ENCODE results near the gene WNT11.

The WNT11 gene

GRCh38 chr11:76173663-76174062 lies 32.6 kb downstream of the WNT11 start:
- DNase-seq, result no peak

- DNase-seq, result no peak
Observed at GRCh38 chr11:76172583-76172982, 33.7 kb downstream of the WNT11 start.

GRCh38 chr11:76170468-76170867 lies 35.8 kb downstream of the WNT11 start:
- no peak for DNase-seq

GRCh38 chr11:76169473-76169896 lies 36.8 kb downstream of the WNT11 start:
- DNase-seq, result no peak

GRCh38 chr11:76167590-76167989 lies 38.7 kb downstream of the WNT11 start:
- DNase-seq, result no peak

DNA sequence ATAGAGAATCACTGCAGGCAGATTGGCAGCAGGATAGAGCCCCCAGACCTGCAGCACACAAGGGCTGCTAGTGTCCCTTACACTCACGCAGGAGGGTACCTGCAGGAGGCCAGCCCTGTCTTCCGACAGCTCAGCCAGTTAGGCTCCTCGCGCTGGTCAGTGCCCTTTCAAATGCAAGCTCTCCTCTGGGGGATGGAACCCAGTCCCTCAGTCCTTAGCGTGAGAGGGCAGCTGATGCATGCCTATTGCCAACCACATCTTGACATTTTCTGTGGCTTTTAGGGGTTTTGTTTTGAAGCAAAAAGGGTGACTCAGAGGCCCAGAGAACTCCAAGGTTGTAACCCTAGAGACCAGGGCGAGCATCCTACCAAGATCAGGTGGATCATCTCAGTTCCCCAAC lies 40.0 kb downstream of the WNT11 start:
- no peak for DNase-seq

GRCh38 chr11:76164861-76165751 lies 41.2 kb downstream of the WNT11 start:
- no peak for DNase-seq

GRCh38 chr11:76164081-76164480 lies 42.2 kb downstream of the WNT11 start:
- DNase-seq, result no peak

DNA sequence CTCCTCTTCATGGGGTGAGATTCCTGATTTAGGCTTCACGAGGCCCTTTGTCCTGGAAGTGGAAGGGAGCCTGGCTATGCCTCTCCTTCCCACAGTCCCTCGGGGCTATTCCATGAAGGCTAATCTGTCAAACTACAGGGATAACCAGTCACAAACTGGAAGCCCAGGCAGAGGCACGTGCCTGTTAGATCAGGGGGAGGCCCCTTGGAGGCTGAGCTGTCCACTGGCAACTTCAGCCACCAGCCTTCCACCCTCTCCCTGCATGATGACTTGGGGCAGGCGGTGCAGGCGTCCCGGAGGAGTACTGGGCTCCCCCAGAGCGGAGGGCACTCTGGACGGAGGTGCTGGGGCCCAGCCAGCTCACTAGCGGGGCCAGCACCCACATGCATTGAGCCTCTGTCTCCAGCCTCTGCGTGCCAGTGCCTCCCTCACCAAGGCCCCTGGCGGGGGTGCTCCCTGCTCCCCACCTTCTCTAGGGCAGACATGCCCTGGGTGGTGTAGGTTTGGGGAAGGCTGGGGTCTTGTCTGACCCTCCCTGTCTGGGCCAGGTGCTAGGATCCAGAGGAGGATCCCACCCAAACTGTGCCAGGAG lies 42.9 kb downstream of the WNT11 start:
- no peak for DNase-seq

DNA sequence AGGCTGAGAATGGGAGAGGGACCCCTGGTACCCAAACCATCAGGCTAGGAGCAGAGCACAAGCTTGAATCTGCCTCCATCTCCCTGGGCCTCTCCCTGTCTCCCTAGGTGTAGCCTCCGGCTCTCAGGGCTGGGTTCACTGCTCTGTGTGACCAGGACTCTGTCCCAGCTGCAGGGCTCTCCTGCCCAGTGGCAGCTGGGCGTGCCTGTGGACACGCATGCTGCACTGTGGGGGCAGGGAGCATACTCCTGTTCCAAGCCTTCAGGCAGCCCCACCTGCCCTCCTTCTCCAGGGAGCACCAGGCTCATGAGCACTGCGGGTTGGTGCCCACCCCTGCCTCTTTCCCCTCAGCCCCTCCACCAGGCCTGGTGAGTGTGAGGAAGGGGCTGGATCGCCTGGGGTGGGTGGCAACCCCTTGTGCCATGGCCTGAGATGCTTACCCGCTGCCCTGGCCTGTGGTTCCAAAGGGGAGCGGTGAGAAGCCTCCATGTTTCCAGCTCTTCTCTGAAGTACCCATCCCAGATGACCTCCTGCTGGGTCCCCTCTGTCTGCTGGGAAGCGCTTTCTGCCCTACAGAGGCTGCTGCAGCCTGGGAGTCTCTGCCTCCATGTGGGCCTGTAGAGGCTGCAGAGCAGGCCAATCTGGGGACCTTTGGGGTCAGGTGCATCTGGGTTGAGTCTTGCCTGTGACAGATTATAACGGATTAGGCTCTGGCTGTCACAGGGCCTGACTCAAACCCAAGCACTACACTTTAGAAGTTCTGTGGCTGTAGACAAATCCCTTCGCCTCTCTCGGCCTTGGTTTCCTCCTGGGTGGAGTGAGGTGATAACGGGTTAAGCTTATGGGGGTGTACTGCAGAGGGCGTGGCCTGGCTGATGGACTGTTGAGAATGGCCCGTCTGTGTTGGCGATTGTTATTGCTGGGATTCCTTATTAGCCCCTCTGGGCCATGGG lies 43.7 kb downstream of the WNT11 start:
- no peak for DNase-seq

DNA sequence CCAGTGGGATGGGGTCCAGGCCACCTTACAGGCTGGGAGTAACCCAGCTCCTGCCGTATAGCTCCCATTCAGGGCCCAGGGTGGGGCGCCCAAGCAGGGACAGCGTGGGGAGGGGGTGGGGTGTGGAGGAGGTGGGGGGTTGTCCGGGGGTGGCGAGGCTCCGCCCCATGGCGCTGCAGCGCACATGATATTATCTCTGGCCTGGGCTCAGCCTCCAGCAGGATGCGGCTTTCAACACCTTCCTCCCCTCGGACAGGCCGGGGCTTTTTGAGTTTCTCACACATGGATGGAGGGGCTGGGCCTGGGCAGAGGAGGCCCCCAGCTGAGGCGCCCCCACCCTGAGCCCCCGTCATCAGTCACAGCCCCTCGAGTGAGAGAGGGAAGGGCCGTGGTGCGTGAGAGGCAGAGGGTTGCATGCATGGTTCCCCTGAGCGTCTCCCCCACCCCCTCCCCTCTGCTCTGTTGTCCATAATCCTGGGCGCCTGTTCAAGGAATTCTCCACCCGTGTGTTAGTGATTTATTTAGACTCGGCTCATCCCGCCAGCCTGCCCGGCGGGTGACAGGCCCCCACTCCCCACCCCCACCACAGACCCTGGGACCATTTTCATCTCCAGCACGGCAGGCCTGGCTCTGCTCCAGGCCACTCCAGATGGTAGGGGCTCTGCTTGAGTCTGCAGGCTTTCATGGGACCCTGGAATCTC lies 44.9 kb downstream of the WNT11 start:
- DNase-seq, result no peak

DNA sequence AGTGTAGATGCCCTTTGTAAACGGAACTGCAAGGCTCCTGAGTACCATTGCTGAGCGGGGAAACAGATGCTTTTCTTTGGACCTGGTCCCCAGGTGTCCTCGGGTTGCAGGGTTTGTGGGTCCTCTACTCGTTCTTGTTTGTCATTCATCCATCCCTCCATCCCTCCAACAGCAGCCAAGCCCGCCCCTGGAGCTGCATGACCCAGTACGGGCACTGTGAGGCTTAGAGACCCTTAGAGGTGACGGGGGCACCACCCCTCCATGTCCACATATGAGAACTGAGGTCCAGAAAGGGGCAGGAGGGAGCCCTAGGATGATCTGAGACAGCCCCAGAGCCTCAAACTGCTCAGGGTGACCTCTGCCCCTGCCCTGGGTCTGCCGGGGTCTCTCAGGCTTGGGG lies 45.4 kb downstream of the WNT11 start:
- no peak for DNase-seq

DNA sequence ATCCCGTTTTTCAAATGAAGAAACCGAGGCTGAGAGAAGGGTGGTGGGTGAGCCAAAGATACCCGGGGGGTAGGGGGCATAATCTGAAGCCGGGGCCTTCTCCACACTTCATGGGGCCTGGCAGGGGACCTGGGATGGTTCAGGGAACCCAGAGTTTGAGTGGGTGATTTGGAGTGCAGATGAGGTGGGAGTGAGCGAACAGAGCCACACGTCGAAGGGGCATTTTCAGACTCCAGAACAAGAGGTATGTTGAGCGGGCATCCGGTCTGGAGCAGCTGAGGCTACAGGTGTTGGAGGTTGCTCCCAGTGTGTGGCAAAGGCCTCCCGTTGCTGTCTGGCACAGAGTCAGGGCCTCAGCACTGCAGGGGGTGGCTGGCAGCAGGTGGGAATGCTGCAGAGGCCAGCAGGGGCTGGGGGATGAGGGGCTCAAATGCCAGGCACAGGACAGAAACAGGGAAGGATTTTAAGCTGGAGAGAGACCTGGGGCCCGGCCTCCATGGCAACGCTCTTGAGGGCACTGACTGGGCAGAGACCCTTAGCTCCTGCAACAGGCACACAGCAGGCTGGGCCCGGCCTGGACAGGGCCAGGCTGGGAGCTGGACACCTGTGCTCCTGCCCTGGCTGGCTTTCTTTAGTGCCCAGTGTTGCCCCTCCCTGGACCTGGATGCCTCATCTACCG lies 46.2 kb downstream of the WNT11 start:
- DNase-seq, result no peak

DNA sequence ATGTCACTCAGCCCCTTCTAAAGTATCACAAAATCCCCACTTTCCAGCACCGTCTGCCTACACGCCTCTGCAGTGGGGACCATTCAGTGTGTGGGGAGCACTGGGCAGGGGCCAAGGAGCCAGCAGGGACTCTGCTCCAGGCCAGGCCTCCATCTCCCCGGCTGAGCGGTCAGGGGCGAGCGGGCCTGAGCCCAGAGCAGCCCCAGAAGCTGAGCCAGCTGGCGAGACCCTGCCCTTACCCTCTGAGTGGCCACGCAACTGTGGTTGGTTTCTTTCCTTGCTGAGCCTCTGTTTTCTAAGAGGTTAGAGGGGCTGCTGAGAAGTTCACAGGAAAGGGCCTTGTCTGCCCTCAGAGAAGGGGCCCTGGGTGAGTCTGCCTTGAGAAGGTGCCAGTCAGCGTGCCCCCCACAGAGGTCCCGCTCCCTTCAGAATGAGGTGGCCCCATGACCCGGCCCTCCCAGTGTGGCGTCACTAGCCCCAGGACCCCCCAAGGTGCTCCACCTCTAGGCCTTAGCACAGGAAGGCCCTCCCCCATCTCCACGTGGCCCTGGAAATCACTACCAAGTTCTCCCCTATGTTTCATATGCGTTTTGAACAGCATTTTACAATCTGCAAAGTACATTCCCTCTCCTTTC lies 46.9 kb downstream of the WNT11 start:
- no peak for DNase-seq

DNA sequence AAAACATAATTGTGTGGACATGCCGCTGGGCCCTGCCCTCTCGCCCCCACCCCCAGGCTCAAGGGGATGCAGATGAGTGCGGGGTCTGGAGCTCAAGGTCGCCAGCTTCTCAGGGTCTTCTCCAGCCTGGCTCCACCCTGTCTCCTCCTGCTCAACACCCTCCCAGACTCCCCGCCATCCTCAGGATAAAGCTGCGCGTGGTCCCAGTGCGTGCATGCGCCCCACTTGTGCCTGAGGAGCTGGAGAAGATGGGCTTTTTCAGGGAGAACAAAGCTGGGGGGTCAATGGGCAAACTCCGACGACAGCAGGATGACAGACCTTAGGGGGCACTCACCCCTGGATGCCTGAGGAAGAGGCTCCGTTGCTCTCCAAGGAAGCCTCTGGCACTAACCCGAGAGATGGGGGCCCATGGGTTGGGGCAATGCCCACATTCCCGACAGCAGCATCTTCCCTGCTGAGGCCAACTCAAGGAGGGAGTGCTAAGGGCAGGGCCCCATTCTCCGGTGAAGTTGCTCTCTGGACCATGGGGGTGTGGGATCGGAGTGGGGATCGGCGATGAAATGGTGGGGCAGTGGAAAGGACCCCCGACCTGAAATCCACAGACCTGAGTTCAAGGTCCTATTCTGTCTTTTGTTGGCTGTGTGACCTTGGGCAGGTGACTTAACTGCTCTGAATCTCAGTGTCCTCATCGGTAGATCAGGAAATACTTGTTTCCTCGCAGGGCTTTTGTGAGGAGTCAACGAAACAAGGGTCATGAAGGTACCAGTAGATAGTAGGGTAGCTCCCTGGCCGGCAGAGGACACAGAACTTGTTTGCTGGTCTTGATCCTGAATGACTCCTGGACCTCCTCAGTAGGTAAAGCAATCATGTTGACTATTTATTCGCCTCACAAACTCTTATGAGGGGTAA lies 47.7 kb downstream of the WNT11 start:
- no peak for DNase-seq

DNA sequence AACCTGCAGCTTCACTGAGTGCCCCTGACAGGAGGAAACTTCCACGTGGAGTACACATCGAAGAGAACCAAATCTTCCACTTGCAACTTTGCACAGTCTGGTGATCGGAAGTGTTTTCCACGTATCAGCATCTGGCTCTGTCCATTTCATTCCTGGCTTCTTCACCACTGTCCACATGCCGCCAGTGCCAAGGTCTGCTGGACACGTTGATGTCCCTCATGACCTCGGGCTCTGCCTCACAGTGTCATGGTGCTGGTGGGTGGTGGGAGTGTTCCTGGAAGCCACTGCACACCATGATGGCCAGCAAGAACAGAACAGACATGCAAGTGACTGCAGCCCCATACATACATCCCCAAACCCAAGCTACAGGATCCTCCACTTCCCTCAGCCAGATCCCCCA lies 48.4 kb downstream of the WNT11 start:
- DNase-seq, result no peak

DNA sequence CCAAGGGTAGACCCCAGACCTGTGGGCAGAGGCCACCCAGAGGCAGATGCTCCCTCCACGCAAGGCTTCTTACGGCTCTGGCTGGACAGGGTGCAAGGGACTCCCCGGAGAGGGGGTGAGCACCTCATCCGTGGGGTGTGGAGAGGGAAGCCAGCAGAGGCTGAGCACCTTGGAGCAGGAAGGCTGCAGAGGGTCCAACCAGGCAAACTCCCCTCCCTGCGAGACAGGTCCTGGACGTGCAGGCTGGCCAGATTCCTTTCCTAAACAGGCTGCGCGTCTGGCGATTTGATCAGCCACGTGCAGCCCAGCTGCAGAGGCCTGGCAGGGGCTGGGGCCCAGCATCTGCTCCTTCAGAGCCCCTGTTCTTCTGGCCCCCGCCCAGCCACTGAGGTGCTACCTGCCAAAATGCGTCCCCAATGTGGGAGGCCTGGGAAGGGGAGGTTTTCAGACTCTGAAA lies 49.3 kb downstream of the WNT11 start:
- no peak for DNase-seq

- DNase-seq, result no peak
Observed at GRCh38 chr11:76155500-76156227, 50.6 kb downstream of the WNT11 start.

- peak in 1 of 2 donors; percentile 2 for DNase-seq
Observed at GRCh38 chr11:76153571-76153923, 52.8 kb downstream of the WNT11 start.
